Measurements from ENCODE around the gene OR51B4. TPM values are rescaled to one million over a fixed set of nuclear protein-coding genes. Genes with fewer than 3 reads are reported as not detected.

The OR51B4 gene
- total RNA-seq, 1 experiment from 2014 or later: not detected

DNA sequence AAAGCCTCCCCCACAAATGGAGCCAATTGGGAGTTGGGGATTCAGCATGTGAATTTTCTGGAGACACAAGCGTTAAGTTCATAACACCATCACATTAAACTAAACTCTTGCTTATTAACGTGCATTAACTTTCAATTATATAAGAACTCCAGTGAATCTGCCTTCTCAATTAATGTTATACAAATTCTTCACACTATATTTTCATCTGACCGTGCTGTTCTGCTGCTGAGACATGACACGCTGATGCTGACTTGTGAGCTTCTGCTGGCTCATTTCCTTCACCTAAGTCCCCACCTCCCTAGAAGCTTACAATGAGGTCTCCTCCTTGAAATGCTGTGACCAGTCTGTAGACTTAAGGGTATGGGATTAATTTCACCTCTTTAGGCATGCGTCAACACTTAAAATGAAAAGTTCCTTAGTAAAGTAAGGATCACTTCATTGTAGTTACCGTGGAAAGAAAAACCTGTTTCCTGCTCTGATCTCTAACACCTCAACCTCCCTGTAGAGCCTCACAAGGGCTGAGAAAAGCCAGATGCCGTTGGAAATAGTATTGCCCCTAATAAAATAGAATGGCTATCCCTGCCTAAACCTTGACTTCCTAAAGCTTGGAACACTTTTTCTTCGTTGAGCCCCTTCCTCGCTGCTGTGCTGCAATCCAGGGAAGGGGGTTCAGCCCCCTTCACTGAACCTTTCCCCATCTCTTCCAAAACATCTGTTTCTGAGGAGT lies 49.4 kb downstream of the OR51B4 start (continued):
- TF ChIP-seq, protein P1, sequence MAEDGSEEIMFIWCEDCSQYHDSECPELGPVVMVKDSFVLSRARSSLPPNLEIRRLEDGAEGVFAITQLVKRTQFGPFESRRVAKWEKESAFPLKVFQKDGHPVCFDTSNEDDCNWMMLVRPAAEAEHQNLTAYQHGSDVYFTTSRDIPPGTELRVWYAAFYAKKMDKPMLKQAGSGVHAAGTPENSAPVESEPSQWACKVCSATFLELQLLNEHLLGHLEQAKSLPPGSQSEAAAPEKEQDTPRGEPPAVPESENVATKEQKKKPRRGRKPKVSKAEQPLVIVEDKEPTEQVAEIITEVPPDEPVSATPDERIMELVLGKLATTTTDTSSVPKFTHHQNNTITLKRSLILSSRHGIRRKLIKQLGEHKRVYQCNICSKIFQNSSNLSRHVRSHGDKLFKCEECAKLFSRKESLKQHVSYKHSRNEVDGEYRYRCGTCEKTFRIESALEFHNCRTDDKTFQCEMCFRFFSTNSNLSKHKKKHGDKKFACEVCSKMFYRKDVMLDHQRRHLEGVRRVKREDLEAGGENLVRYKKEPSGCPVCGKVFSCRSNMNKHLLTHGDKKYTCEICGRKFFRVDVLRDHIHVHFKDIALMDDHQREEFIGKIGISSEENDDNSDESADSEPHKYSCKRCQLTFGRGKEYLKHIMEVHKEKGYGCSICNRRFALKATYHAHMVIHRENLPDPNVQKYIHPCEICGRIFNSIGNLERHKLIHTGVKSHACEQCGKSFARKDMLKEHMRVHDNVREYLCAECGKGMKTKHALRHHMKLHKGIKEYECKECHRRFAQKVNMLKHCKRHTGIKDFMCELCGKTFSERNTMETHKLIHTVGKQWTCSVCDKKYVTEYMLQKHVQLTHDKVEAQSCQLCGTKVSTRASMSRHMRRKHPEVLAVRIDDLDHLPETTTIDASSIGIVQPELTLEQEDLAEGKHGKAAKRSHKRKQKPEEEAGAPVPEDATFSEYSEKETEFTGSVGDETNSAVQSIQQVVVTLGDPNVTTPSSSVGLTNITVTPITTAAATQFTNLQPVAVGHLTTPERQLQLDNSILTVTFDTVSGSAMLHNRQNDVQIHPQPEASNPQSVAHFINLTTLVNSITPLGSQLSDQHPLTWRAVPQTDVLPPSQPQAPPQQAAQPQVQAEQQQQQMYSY (CRISPR knock-in tag; IDR thresholded peaks at IDR 0.05): no peak
- TF ChIP-seq NFATC4 (CRISPR knock-in tag; IDR thresholded peaks at IDR 0.05): no peak
- TF ChIP-seq, protein P2, sequence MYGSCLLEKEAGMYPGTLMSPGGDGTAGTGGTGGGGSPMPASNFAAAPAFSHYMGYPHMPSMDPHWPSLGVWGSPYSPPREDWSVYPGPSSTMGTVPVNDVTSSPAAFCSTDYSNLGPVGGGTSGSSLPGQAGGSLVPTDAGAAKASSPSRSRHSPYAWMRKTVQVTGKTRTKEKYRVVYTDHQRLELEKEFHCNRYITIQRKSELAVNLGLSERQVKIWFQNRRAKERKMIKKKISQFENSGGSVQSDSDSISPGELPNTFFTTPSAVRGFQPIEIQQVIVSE (CRISPR knock-in tag; IDR thresholded peaks at IDR 0.05; ENCODE audit: borderline replicate concordance): no peak
- TF ChIP-seq, protein P3, sequence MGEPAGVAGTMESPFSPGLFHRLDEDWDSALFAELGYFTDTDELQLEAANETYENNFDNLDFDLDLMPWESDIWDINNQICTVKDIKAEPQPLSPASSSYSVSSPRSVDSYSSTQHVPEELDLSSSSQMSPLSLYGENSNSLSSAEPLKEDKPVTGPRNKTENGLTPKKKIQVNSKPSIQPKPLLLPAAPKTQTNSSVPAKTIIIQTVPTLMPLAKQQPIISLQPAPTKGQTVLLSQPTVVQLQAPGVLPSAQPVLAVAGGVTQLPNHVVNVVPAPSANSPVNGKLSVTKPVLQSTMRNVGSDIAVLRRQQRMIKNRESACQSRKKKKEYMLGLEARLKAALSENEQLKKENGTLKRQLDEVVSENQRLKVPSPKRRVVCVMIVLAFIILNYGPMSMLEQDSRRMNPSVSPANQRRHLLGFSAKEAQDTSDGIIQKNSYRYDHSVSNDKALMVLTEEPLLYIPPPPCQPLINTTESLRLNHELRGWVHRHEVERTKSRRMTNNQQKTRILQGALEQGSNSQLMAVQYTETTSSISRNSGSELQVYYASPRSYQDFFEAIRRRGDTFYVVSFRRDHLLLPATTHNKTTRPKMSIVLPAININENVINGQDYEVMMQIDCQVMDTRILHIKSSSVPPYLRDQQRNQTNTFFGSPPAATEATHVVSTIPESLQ (CRISPR knock-in tag; IDR thresholded peaks at IDR 0.05): no peak

DNA sequence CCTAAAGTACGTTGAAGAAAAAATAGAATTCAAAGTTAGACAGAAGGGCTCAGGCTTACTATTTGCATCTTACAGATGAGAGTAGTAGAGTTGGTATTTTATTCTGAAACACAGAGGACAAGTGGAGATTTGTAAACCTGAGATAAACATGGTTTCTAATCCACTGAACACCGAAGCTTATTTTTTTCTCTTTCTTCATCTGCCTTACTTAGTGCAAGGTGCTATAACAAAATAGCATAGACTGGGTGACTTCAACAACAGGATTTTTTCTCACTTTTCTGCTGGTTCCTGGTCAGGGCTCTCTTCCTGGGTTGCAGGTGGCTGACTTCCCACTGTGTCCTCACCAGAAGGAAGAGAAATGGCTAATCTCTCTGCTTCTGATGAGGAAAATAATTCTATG lies 50.0 kb downstream of the OR51B4 start:
- Mint-ChIP-seq H3K9me3 (no peaks in the 10 kb centered on the region), H3K4me1 (peaks cover 2% of the 10 kb centered on the region), H3K36me3 (no peaks in the 10 kb centered on the region), H3K27ac (no peak overlapping the region), H3K4me3 (no peak overlapping the region), H3K27me3 (ENCODE audit: low read depth) (peaks cover 23% of the 10 kb centered on the region)
- ChIA-PET POLR2A (no interaction called here), CTCF (no interaction called here)
- DNase-seq (ENCODE audit: low spot score) (no peak), ATAC-seq (no peak)
- TF ChIP-seq FOXP1 (CRISPR knock-in tag; IDR thresholded peaks at IDR 0.05; ENCODE audit: borderline replicate concordance) (no peak), ZNF396 (CRISPR knock-in tag; IDR thresholded peaks at IDR 0.05; ENCODE audit: borderline replicate concordance) (no peak), SMAD4 (CRISPR knock-in tag; IDR thresholded peaks at IDR 0.05) (no peak), ELF4 (CRISPR knock-in tag; IDR thresholded peaks at IDR 0.05; ENCODE audit: low read depth) (no peak), RELA (CRISPR knock-in tag; IDR thresholded peaks at IDR 0.05; ENCODE audit: borderline replicate concordance) (no peak), NR1H2 (CRISPR knock-in tag; IDR thresholded peaks at IDR 0.05) (no peak), ETV6 (CRISPR knock-in tag; IDR thresholded peaks at IDR 0.05) (no peak)
- TF ChIP-seq, protein P4, sequence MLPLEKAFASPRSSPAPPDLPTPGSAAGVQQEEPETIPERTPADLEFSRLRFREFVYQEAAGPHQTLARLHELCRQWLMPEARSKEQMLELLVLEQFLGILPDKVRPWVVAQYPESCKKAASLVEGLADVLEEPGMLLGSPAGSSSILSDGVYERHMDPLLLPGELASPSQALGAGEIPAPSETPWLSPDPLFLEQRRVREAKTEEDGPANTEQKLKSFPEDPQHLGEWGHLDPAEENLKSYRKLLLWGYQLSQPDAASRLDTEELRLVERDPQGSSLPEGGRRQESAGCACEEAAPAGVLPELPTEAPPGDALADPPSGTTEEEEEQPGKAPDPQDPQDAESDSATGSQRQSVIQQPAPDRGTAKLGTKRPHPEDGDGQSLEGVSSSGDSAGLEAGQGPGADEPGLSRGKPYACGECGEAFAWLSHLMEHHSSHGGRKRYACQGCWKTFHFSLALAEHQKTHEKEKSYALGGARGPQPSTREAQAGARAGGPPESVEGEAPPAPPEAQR (CRISPR knock-in tag; IDR thresholded peaks at IDR 0.05): no peak
- TF ChIP-seq, protein P5, sequence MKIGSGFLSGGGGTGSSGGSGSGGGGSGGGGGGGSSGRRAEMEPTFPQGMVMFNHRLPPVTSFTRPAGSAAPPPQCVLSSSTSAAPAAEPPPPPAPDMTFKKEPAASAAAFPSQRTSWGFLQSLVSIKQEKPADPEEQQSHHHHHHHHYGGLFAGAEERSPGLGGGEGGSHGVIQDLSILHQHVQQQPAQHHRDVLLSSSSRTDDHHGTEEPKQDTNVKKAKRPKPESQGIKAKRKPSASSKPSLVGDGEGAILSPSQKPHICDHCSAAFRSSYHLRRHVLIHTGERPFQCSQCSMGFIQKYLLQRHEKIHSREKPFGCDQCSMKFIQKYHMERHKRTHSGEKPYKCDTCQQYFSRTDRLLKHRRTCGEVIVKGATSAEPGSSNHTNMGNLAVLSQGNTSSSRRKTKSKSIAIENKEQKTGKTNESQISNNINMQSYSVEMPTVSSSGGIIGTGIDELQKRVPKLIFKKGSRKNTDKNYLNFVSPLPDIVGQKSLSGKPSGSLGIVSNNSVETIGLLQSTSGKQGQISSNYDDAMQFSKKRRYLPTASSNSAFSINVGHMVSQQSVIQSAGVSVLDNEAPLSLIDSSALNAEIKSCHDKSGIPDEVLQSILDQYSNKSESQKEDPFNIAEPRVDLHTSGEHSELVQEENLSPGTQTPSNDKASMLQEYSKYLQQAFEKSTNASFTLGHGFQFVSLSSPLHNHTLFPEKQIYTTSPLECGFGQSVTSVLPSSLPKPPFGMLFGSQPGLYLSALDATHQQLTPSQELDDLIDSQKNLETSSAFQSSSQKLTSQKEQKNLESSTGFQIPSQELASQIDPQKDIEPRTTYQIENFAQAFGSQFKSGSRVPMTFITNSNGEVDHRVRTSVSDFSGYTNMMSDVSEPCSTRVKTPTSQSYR (CRISPR knock-in tag; IDR thresholded peaks at IDR 0.05): no peak
- TF ChIP-seq, protein P6, sequence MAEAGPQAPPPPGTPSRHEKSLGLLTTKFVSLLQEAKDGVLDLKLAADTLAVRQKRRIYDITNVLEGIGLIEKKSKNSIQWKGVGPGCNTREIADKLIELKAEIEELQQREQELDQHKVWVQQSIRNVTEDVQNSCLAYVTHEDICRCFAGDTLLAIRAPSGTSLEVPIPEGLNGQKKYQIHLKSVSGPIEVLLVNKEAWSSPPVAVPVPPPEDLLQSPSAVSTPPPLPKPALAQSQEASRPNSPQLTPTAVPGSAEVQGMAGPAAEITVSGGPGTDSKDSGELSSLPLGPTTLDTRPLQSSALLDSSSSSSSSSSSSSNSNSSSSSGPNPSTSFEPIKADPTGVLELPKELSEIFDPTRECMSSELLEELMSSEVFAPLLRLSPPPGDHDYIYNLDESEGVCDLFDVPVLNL (CRISPR knock-in tag; IDR thresholded peaks at IDR 0.05; ENCODE audit: borderline replicate concordance, low read depth): no peak
- TF ChIP-seq, protein P1 (CRISPR knock-in tag; IDR thresholded peaks at IDR 0.05): no peak
- TF ChIP-seq, protein P7, sequence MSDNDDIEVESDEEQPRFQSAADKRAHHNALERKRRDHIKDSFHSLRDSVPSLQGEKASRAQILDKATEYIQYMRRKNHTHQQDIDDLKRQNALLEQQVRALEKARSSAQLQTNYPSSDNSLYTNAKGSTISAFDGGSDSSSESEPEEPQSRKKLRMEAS (CRISPR knock-in tag; IDR thresholded peaks at IDR 0.05): no peak
- TF ChIP-seq, protein P2 (CRISPR knock-in tag; IDR thresholded peaks at IDR 0.05; ENCODE audit: borderline replicate concordance): no peak

Measured in WTC11 (cell line).